Muscle of arm (tissue), 12 donors: Measurements from ENCODE around the gene KIAA1671. TPM values are rescaled to one million over a fixed set of nuclear protein-coding genes. Genes with fewer than 3 reads are reported as not detected.
A peak's percentile ranks its signal among the peaks of the same experiment; 100 is the strongest.

ENCODE experiments used
- DNase-seq: peaks from one replicate; pipeline ENCODE4 v3.0.0-alpha.2; 2013
- polyA plus RNA-seq, 12 donors: library from polyadenylated mRNA; unstranded; fragments of 120-200 nt; gene quantifications; one replicate each; pipeline ENCODE4 v1.2.1, GENCODE V29; 2013; ENCODE audit not compliant: insufficient read length in 12 of 12

The KIAA1671 gene
- polyA plus RNA-seq, 12 donors, result 22.8 to 48.6 (median 33.3) TPM; not detected in 1

DNA sequence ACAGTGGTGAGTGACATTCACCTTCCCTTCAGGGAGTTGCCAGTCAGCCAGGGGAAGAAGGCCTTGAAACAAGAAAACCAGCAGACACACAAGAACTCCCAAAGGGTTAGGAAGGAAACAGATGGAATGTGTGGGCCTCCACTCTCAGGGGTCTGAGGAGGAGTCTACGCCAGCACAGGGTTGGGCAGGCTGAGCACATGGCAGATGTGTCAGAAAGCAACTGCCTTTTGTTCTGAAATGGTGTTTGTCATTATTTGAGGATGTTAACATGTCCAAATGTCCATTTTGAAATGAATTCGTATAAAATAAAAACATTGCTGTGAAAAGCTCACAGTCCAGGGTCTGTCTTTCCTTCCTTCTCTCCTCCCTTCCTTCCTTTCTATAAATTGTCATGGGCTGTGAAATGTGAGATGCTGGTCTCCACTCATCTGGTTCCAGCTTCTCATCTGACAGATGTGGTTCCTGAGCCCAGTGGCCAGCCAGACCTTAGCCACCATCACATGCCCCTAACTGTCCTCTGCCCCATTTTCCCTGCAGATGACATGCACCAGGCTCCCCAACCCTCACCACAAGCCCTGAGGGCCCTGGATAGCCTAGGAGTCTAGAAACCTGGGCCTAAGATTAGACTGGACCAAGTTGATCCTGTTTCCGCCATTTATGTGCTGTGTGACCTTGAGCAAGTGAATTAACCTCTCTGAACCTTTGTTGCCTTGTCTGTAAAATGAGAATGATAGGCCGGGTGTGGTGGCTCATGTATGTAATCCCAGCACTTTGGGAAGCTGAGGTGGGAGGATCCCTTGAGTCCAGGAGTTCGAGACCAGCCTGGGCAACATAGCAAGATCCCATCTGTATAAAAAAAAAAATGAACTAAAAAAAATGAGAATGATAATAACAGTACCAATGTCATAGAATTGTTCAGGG is 190.9 kb downstream of the KIAA1671 start:
- DNase-seq, result no peak

DNA sequence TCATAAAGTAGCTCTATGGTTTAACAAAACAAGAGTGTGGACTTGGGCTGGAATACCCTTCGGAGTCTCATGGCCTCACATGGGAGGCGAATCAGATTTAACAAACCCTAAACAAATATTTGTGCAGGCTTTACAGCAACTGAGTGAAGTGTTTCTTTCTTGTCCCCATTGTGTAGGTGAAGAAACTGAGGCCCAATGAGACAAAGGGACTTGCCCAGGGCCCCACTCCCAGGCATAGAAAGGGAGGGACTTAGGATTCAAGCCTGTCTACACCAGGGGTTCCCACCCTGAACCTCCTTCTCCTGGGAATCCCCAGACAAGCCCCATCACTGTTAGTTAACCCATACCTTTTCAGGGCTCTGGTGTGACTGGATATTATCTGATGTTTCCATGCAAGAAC is 192.0 kb downstream of the KIAA1671 start:
- DNase-seq, result no peak

DNA sequence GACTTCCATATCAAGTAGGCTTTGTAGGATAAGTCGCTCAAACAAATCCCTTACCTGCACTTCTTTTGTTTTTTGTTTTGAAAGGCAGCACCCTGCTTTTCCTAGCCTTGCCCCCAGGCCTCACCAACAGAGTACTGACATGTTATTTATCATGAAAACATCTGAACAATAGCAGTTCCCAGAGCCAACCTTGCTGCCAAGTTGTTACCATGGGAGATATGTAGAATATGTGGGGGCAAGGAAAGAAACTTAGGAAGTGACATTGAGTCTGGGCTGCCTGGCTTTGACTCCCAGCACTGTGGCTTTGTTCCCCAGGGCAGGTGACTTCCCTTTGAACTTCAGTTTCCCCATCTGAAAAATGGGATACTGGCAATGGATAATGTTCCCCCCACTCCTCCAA is 193.8 kb downstream of the KIAA1671 start:
- no peak for DNase-seq

DNA sequence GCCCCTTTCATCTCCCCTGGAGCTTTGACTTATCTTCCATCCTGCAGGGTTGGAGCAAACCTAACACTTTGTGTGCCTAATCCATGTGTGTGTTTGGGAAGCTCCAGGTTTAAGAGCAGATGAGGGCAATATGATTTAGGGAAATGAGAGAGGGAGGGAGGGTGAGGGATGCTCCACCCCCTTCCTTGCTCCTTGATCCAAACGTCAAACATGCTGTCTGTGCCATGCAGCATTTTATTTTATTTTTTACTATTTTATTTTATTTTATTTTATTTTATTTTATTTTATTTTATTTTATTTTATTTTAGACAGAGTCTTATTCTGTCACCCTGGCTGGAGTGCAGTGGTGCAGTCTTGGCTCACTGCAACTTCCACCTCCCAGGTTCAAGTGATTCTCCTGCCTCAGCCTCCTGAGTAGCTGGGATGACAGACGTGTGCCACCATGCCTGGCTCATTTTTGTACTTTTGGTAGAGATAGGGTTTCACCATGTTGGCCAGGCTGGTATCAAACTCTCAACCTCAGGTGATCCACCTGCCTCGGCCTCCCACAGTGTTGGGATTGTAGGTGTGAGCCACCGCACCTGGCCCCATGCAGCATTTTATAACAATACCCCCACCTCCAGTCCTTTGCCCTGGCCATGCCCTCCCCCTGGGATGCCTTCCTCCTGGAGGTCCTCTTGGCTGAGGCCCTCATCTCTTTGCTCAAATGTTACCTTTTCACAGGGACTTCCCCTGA is 194.6 kb downstream of the KIAA1671 start:
- DNase-seq, result no peak

GRCh38 chr22:25147642-25147928 is 195.1 kb downstream of the KIAA1671 start:
- DNase-seq, result no peak

DNA sequence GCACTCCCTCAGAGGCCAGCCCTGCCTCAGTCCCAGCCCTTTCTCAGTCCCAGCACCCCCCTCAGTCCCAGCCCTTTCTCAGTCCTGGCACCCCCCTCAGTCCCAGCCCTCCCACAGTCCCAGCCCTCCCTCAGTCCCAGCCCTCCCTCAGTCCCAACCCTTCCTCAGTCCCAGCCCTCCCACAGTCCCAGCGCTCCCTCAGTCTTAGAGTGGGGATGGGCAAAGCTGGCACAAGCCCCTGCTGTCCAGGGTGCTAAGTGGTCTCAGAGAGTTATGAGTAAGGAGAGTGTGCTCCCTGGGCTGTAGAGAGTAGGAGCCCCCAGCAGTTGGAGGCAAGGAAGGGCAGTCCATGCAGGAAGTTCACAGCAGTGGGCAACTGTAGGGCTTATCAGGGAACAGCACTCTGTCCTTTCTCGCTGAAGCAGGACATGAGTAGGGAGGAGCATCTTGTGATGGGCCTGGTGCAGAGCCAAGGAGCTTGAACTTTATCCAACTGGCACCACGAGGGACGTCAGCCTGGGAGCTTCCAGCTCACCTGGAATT is 195.7 kb downstream of the KIAA1671 start:
- no peak for DNase-seq

- no peak for DNase-seq
Measured at GRCh38 chr22:25149014-25149413, 196.5 kb downstream of the KIAA1671 start.

- DNase-seq, result no peak
Measured at GRCh38 chr22:25153961-25154666, 201.6 kb downstream of the KIAA1671 start.

GRCh38 chr22:25154667-25154999 is 202.1 kb downstream of the KIAA1671 start:
- DNase-seq, result no peak

DNA sequence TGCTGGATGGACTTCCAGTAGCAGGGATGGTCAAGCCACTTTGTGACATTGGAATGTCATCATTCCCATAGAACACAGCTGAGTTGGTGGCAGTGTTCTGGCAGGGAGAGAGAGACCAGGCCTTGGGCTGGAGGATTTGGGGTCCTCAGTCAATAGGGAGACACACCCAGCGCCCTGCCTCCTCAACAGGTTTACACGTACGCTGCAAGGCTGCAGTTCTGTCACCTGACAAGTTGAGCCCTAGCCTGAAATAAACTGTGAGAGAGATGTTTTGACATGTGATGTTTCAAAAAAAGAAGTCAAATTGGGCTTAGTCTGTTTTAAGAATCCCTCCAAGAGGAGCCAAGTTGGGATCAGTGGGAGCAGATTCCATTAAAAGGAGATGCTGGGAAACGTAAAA is 204.2 kb downstream of the KIAA1671 start:
- no peak for DNase-seq

GRCh38 chr22:25159028-25159427 is 206.5 kb downstream of the KIAA1671 start:
- peak; percentile 37 for DNase-seq

- DNase-seq, result no peak
Measured at GRCh38 chr22:25160120-25160996, 207.8 kb downstream of the KIAA1671 start.

DNA sequence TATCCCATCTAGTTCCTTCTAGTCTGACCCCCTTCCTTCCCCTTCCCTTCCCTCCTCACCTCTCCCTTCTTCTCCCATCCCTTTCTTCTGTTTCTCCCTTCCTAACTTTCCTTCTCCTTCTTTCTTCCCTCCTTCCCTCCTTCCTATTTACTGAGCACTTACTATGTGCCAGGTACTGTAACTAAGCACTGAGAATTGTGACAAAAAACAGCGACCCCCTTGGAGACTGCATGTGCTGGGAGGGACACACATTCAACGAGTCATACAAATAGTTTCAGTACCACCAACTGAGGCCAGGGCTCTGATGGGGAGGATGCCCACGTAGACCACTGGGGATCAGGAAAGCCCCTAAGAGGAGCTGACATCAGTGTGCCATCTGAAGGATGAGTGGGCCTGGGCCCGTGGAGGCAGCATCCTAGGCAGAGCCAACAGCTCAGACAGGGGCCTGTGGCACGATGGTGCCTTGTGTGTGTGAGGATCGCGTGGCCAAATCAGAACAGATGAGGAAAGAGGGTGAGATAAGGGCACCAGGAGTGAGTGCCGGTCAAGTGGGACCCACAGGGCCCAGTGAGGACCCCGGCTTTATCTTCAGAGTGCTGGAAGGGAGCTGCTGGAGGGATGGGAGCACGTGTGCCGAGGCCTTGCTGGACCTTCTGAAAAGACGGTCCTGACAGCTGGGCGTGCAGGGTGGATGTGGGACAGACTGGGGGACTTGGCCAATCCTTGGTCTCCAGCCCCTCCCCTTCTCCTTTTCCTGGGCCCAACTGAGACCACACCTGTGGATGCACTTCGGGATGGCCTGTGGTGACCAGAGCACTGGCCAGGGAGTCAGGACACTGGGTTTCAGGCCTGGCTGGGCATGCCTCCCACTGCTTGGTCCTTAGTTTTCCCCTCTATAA is 208.8 kb downstream of the KIAA1671 start:
- DNase-seq, result no peak

DNA sequence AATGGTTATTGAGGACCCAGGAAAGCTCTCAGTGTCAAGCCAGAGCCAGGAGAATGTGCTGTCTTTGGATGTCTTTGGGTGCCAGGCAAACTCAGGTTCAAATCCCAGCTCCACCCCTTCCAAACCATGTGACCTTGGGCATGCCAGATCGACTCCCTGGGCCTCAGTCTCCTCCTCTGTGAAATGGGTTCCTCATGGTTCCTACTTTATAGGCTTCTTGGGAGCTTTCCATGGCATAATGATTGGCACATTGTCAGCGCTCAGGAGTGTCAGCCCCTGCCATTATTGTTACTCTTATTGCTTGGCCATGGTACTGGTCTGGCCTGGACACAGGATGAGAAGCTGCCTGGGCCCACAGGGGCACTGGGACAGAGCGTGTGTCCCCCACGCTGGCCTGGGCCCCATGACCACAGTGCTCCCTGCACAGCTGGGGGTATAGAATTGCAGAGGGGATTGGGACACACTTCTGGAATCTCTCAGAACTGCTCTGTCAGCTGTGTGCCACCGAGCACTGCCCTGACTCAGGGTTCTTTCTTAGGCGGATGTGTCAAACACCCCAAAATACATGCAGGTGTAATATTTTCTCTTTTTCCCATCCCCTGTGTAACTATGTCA is 209.5 kb downstream of the KIAA1671 start:
- DNase-seq, result no peak

GRCh38 chr22:25162561-25162960 is 210.0 kb downstream of the KIAA1671 start:
- no peak for DNase-seq

GRCh38 chr22:25165785-25166184 is 213.3 kb downstream of the KIAA1671 start:
- DNase-seq, result no peak

DNA sequence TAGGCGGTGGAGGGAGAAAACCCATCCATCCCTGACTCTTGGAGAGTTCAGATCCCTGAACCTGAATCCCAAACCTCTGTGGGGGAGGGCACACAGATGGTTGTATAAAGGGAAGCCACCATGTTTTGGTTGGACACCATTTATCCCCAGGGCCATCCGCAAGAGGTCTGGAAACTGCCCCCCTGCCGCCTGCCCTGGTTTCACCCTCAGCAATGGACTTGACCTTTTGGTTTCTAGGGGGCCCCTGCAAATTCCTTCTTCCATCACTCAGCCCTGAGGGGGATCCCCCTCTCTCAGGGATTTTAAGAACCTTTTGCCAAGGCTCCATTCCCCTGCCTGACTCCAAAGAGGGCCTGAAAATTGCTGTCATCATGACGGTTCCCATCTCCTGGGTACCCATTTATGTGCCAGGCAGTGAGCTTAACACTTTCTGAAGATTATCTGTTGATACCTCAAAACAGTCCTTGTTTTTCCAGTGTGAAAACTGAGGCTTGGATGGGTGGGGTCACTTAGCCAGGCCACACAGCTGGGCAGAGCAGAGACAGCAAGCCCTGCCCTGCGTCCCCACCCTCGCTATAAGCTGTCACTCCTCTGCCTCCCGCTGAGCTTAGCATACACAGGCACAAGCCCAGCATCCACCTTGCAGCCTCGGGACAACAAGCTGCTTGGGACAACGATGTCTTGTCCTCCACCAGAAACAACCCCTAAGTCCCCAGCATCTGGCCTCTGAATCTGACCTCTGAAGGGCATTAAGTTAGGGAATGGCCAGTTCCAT is 213.9 kb downstream of the KIAA1671 start:
- DNase-seq, result no peak

DNA sequence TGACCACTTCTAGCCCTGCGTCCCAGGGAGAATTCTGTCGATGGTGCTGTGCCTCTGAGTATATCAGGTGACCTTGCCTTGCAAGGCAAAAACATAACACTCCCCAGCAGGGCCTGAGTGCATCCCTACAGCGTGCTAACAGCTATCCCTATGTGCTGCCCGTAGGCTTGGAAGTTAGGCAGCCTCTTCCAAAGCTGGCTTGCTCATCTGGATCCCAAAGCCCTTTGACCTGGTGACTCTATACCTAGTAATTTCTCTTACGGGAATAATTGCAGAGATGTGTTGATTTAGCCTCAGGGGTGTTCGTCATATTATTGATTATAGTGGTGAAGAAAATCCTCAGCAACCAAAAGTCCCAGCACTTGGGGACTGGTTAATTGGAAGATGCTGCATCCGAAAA is 214.6 kb downstream of the KIAA1671 start:
- no peak for DNase-seq
